Superior temporal gyrus (tissue), 1 donor: ENCODE results near the gene ABHD8.

Experiments
- DNase-seq: peaks from one replicate; pipeline ENCODE4 v3.0.0-alpha.2; 2016; ENCODE audit errors: extremely low spot score

ABHD8 gene

GRCh38 chr19:17333611-17334413, 30.6 kb upstream of the ABHD8 start:
- DNase-seq, result peak; percentile 29

- DNase-seq, result no peak
Observed at GRCh38 chr19:17332677-17333581, 29.7 kb upstream of the ABHD8 start.

- DNase-seq, result no peak
Observed at GRCh38 chr19:17332360-17332676, 29.1 kb upstream of the ABHD8 start.

- no peak for DNase-seq
Observed at GRCh38 chr19:17331045-17331558, 27.9 kb upstream of the ABHD8 start.

- no peak for DNase-seq
Observed at GRCh38 chr19:17330262-17331044, 27.2 kb upstream of the ABHD8 start.

GRCh38 chr19:17329366-17330261, 26.4 kb upstream of the ABHD8 start:
- no peak for DNase-seq

GRCh38 chr19:17328517-17329365, 25.5 kb upstream of the ABHD8 start:
- DNase-seq, result no peak

GRCh38 chr19:17327654-17328516, 24.7 kb upstream of the ABHD8 start:
- DNase-seq, result no peak

GRCh38 chr19:17327068-17327653, 23.9 kb upstream of the ABHD8 start:
- no peak for DNase-seq

- no peak for DNase-seq
Observed at GRCh38 chr19:17326595-17326966, 23.4 kb upstream of the ABHD8 start.

GRCh38 chr19:17325881-17326594, 22.8 kb upstream of the ABHD8 start:
- peak; percentile 56 for DNase-seq

GRCh38 chr19:17325133-17325532, 21.9 kb upstream of the ABHD8 start:
- no peak for DNase-seq

- DNase-seq, result no peak
Observed at GRCh38 chr19:17324357-17325114, 21.3 kb upstream of the ABHD8 start.

GRCh38 chr19:17323964-17324332, 20.7 kb upstream of the ABHD8 start:
- DNase-seq, result no peak

GRCh38 chr19:17323300-17323963, 20.2 kb upstream of the ABHD8 start:
- DNase-seq, result no peak

GRCh38 chr19:17322854-17323253, 19.6 kb upstream of the ABHD8 start:
- no peak for DNase-seq
